HG03469 (cell line): Measurements from ENCODE around the gene ZNF512B.
"Not testable (repeated sequence)": the region's sequence is repeated elsewhere in the genome, so short reads cannot be mapped to it uniquely, and the experiment has no call there.

Experiments used
- ATAC-seq: cut with Tn5 transposase; IDR thresholded peaks from one replicate; pipeline ENCODE4 v1.9.1; 2021; ENCODE audit warnings: mild to moderate bottlenecking, moderate library complexity, moderate number of reproducible peaks; ENCODE audit not compliant: unreplicated experiment

Gene ZNF512B

GRCh38 chr20:63963784-63964301 is 5.9 kb downstream of the ZNF512B start:
- no peak for ATAC-seq

- ATAC-seq, result no peak
Measured at GRCh38 chr20:63963348-63963741, 6.4 kb downstream of the ZNF512B start.

- no peak for ATAC-seq
Measured at GRCh38 chr20:63962426-63963347, 7.0 kb downstream of the ZNF512B start.

- no peak for ATAC-seq
Measured at GRCh38 chr20:63961664-63962425, 7.9 kb downstream of the ZNF512B start.

GRCh38 chr20:63960654-63961621 is 8.8 kb downstream of the ZNF512B start:
- ATAC-seq, result not testable (repeated sequence)

GRCh38 chr20:63959699-63960075 is 10.0 kb downstream of the ZNF512B start:
- no peak for ATAC-seq

GRCh38 chr20:63958964-63959698 is 10.6 kb downstream of the ZNF512B start:
- ATAC-seq, result no peak

- no peak for ATAC-seq
Measured at GRCh38 chr20:63958471-63958870, 11.3 kb downstream of the ZNF512B start.

- ATAC-seq, result no peak
Measured at GRCh38 chr20:63957690-63958441, 11.9 kb downstream of the ZNF512B start.

- ATAC-seq, result peak; percentile 10
Measured at GRCh38 chr20:63957004-63957689, 12.6 kb downstream of the ZNF512B start.

GRCh38 chr20:63956664-63957003 is 13.1 kb downstream of the ZNF512B start:
- ATAC-seq, result peak; percentile 1

- ATAC-seq, result peak; percentile 53
Measured at GRCh38 chr20:63955827-63956663, 13.7 kb downstream of the ZNF512B start, which contains the start of gene UCKL1. TSS of gene UCKL1 (minus strand) at chr20:63956416. CDS start at chr20:63956372, 44 bp downstream.

- ATAC-seq, result no peak
Measured at GRCh38 chr20:63955281-63955826, 14.4 kb downstream of the ZNF512B start.

GRCh38 chr20:63953764-63954429 is 15.8 kb downstream of the ZNF512B start:
- no peak for ATAC-seq

- no peak for ATAC-seq
Measured at GRCh38 chr20:63952769-63953168, 17.0 kb downstream of the ZNF512B start.

GRCh38 chr20:63952210-63952535 is 17.6 kb downstream of the ZNF512B start:
- ATAC-seq, result no peak
